H1 (cell line): Measurements from ENCODE around the gene ATAD3B. TPM values are rescaled to one million over a fixed set of nuclear protein-coding genes. Genes with fewer than 3 reads are reported as not detected.

ENCODE experiments used
- CTCF ChIA-PET: fragments of 300-600 bp; sonication (Branson Sonifier 250); formaldehyde crosslinking; loops from one replicate; lab custom pipeline; 2021; ENCODE audit not compliant: partially characterized antibody; lab: Charles Lee
- POLR2A ChIA-PET: fragments of 300-600 bp; sonication (Branson Sonifier 250); formaldehyde crosslinking; loops from one replicate; lab custom pipeline; 2021; ENCODE audit warnings: inconsistent platforms; ENCODE audit not compliant: partially characterized antibody; lab: Charles Lee
- DNase-seq, 2 experiments: peaks; one replicate each; pipeline versions ENCODE4 v3.0.0 to v3.0.0-alpha.2; 2010 to 2022; ENCODE audit warnings: low spot score in 2 of 2, low read depth in 1 of 2, mixed read lengths in 1 of 2
- FAIRE-seq: peaks from 2 replicates; lab custom pipeline; 2011; peaks lifted over from hg19 to GRCh38; lab: Jason Lieb, UNC
- H2AFZ ChIP-seq: 2 replicates; pipeline ENCODE4 v1.8.1; 2012; ENCODE audit warnings: low read length, inconsistent platforms
- H2AK5ac ChIP-seq: 2 replicates; pipeline ENCODE4 v1.6.1; 2013; ENCODE audit warnings: low read depth, low read length
- H2BK120ac ChIP-seq: replicated peaks from 2 replicates; pipeline ENCODE3; 2013; ENCODE audit warnings: low read depth, low read length, inconsistent platforms
- H2BK12ac ChIP-seq: 2 replicates; pipeline ENCODE4 v1.6.1; 2013; ENCODE audit warnings: low read depth, low read length
- H2BK15ac ChIP-seq: 2 replicates; pipeline ENCODE4 v1.6.1; 2013; ENCODE audit warnings: low read length
- H2BK20ac ChIP-seq: 2 replicates; pipeline ENCODE4 v1.6.1; 2013; ENCODE audit warnings: low read length
- H2BK5ac ChIP-seq: 2 replicates; pipeline ENCODE4 v1.6.1; 2013; ENCODE audit warnings: low read depth, low read length
- H3K14ac ChIP-seq: 2 replicates; pipeline ENCODE4 v1.6.1; 2013; ENCODE audit warnings: inconsistent platforms; ENCODE audit not compliant: insufficient read length
- H3K18ac ChIP-seq: 2 replicates; pipeline ENCODE4 v1.6.1; 2013; ENCODE audit warnings: low read length; ENCODE audit errors: extremely low read depth
- H3K23ac ChIP-seq: 2 replicates; pipeline ENCODE4 v1.6.1; 2013; ENCODE audit warnings: inconsistent platforms; ENCODE audit not compliant: insufficient read length
- H3K23me2 ChIP-seq: 2 replicates; pipeline ENCODE4 v1.6.1; 2013; ENCODE audit warnings: low read depth, low read length
- H3K27ac ChIP-seq: 2 replicates; pipeline ENCODE4 v1.6.1; 2011; ENCODE audit warnings: low read depth, low read length, inconsistent platforms
- H3K27me3 ChIP-seq, 4 experiments: replicated peaks in 1 of 4; 1 replicate in 1 of 4; 2 replicates in 3 of 4; pipeline versions ENCODE4 v1.6.1 to v1.8.1; 2011 to 2013; ENCODE audit warnings: low read length in 3 of 4, mild to moderate bottlenecking in 3 of 4, inconsistent platforms in 2 of 4, mixed read lengths in 2 of 4, moderate library complexity in 1 of 4; ENCODE audit not compliant: control insufficient read depth in 3 of 4, insufficient read depth in 3 of 4; ENCODE audit errors: extremely low read depth in 1 of 4
- H3K36me3 ChIP-seq, 4 experiments: 2 replicates each; pipeline versions ENCODE4 v1.6.1 to v1.8.1; 2011 to 2013; ENCODE audit warnings: mild to moderate bottlenecking in 4 of 4, low read length in 3 of 4, moderate library complexity in 2 of 4, control low read depth in 1 of 4, inconsistent platforms in 1 of 4; ENCODE audit not compliant: insufficient read depth in 4 of 4, control insufficient read depth in 2 of 4
- H3K4ac ChIP-seq: replicated peaks from 2 replicates; pipeline ENCODE3; 2013; ENCODE audit warnings: low read length, low read depth, mixed read lengths, inconsistent platforms; ENCODE audit not compliant: insufficient read length
- H3K4me1 ChIP-seq, 4 experiments: replicated peaks in 1 of 4; 1 replicate in 1 of 4; 2 replicates in 3 of 4; pipeline versions ENCODE4 v1.6.1 to v1.8.1; 2011 to 2013; ENCODE audit warnings: low read length in 3 of 4, inconsistent platforms in 2 of 4, mixed read lengths in 1 of 4; ENCODE audit not compliant: insufficient read depth in 4 of 4, control insufficient read depth in 3 of 4
- H3K4me2 ChIP-seq, 2 experiments: 2 replicates each; pipeline versions ENCODE4 v1.6.1 to v1.8.1; 2011 to 2013; ENCODE audit warnings: low read depth in 2 of 2, low read length in 2 of 2, control low read depth in 1 of 2, inconsistent platforms in 1 of 2, mild to moderate bottlenecking in 1 of 2; ENCODE audit not compliant: insufficient read depth in 1 of 2
- H3K4me3 ChIP-seq, 4 experiments: fragments of 200-600, 300-600 bp in 1 of 4; sonication (generic), shearing (Covaris generic), sonication (Bioruptor Twin) in 1 of 4; 2 replicates each; pipeline versions ENCODE4 v1.5.1 to v1.8.1; 2011 to 2016; ENCODE audit warnings: low read length in 4 of 4, low read depth in 3 of 4, control low read depth in 2 of 4, inconsistent platforms in 2 of 4, mild to moderate bottlenecking in 2 of 4, mixed read lengths in 1 of 4, moderate library complexity in 1 of 4; ENCODE audit not compliant: insufficient read depth in 2 of 4; ENCODE audit errors: extremely low read depth in 1 of 4
- H3K56ac ChIP-seq: replicated peaks from 2 replicates; pipeline ENCODE3; 2013; ENCODE audit warnings: low read depth, mild to moderate bottlenecking, mixed read lengths, low read length, inconsistent platforms; ENCODE audit not compliant: insufficient read length
- H3K79me1 ChIP-seq: 2 replicates; pipeline ENCODE4 v1.6.1; 2013; ENCODE audit warnings: low read depth, low read length, control low read depth
- H3K79me2 ChIP-seq, 2 experiments: 2 replicates each; pipeline versions ENCODE4 v1.6.1 to v1.8.1; 2012 to 2013; ENCODE audit warnings: low read length in 2 of 2, mild to moderate bottlenecking in 2 of 2, inconsistent platforms in 1 of 2; ENCODE audit not compliant: insufficient read depth in 2 of 2, control insufficient read depth in 1 of 2
- H3K9ac ChIP-seq, 4 experiments: replicated peaks in 1 of 4; 1 replicate in 1 of 4; 2 replicates in 3 of 4; pipeline versions ENCODE4 v1.6.1 to v1.8.1; 2011 to 2013; ENCODE audit warnings: low read depth in 3 of 4, low read length in 3 of 4, control low read depth in 2 of 4, mild to moderate bottlenecking in 2 of 4, moderate library complexity in 2 of 4, inconsistent platforms in 1 of 4; ENCODE audit errors: extremely low read depth in 1 of 4
- H3K9me3 ChIP-seq, 2 experiments: 2 replicates each; pipeline versions ENCODE4 v1.6.1 to v1.8.1; 2012 to 2013; ENCODE audit warnings: mild to moderate bottlenecking in 2 of 2, moderate library complexity in 2 of 2, control low read depth in 1 of 2, inconsistent platforms in 1 of 2, low read depth in 1 of 2, low read length in 1 of 2, mixed read lengths in 1 of 2; ENCODE audit not compliant: insufficient read depth in 2 of 2
- H4K20me1 ChIP-seq, 2 experiments: replicated peaks in 1 of 2; 2 replicates each; pipeline versions ENCODE3 to v1.8.1; 2011 to 2013; ENCODE audit warnings: inconsistent platforms in 2 of 2, low read length in 2 of 2, mild to moderate bottlenecking in 1 of 2; ENCODE audit not compliant: insufficient read depth in 2 of 2, control insufficient read depth in 1 of 2
- H4K5ac ChIP-seq: 2 replicates; pipeline ENCODE4 v1.6.1; 2013; ENCODE audit warnings: low read length, low read depth, mixed read lengths, inconsistent platforms; ENCODE audit not compliant: insufficient read length
- H4K8ac ChIP-seq: 2 replicates; pipeline ENCODE4 v1.8.0; 2013; ENCODE audit warnings: mild to moderate bottlenecking, moderate library complexity, low read length, inconsistent platforms; ENCODE audit not compliant: insufficient read depth; ENCODE audit errors: extremely low read depth
- H4K91ac ChIP-seq: replicated peaks from 2 replicates; pipeline ENCODE3; 2013; ENCODE audit warnings: low read length, mixed read lengths, inconsistent platforms; ENCODE audit not compliant: insufficient read length
- BACH1 ChIP-seq: IDR thresholded peaks from 2 replicates; pipeline ENCODE4 v1.6.1; 2012; ENCODE audit warnings: low read length, improper control_type of control experiment
- BCL11A ChIP-seq, 2 experiments: IDR thresholded peaks; one replicate each; pipeline ENCODE4 v1.6.1; 2011; ENCODE audit warnings: low read depth in 2 of 2, low read length in 2 of 2, mild to moderate bottlenecking in 2 of 2
- BRCA1 ChIP-seq: IDR thresholded peaks from 2 replicates; pipeline ENCODE4 v1.6.1; 2012; ENCODE audit warnings: low read depth, low read length, improper control_type of control experiment
- KDM4A ChIP-seq: IDR thresholded peaks from one replicate; pipeline ENCODE4 v1.7.1; 2012; ENCODE audit warnings: low read depth, mild to moderate bottlenecking, moderate library complexity, low read length, inconsistent platforms; ENCODE audit not compliant: severe bottlenecking
- MAFK ChIP-seq: IDR thresholded peaks from 2 replicates; pipeline ENCODE4 v1.6.1; 2012; ENCODE audit warnings: low read depth, mild to moderate bottlenecking, improper control_type of control experiment, low read length
- NANOG ChIP-seq: IDR thresholded peaks from 2 replicates; pipeline ENCODE4 v1.6.1; 2011; ENCODE audit warnings: low read length, low read depth, mild to moderate bottlenecking, inconsistent platforms; ENCODE audit not compliant: insufficient read depth, poor library complexity, severe bottlenecking
- POLR2AphosphoS5 ChIP-seq: IDR thresholded peaks from 2 replicates; pipeline ENCODE4 v1.6.1; 2011; ENCODE audit warnings: low read depth, low read length
- POU5F1 ChIP-seq: IDR thresholded peaks from 2 replicates; pipeline ENCODE4 v1.6.1; 2011; ENCODE audit warnings: low read depth, mild to moderate bottlenecking, low read length, moderate library complexity
- RBBP5 ChIP-seq: IDR thresholded peaks from 2 replicates; pipeline ENCODE4 v1.7.1; 2012; ENCODE audit warnings: low read depth, mild to moderate bottlenecking, inconsistent platforms, low read length, moderate library complexity, borderline replicate concordance
- TBP ChIP-seq: IDR thresholded peaks from 2 replicates; pipeline ENCODE4 v1.6.1; 2011; ENCODE audit warnings: low read depth, low read length, improper control_type of control experiment
- WGBS, 2 experiments: shearing (Covaris generic) in 1 of 2; methylation state at CpG; one replicate each; pipeline versions ENCODE4 v1.1.6 to v1.1.7; 2013 to 2015; ENCODE audit warnings: low lambda C conversion rate in 2 of 2, mixed read lengths in 2 of 2, inconsistent platforms in 1 of 2, low coverage in 1 of 2, missing lambda C conversion rate in 1 of 2; ENCODE audit not compliant: insufficient replicate concordance in 2 of 2, insufficient coverage in 1 of 2, insufficient read length in 1 of 2; ENCODE audit errors: extremely low coverage in 1 of 2, missing lambda C conversion rate in 1 of 2; 5-methylcytosine and 5-hydroxymethylcytosine counted together
- polyA plus RNA-seq, 7 experiments: library from polyadenylated mRNA; depleted of rRNA in 3 of 7; stranded (reverse) in 5 of 7; unstranded in 2 of 7; fragments of >200 nt in 5 of 7; fragments of 200-250 nt in 2 of 7; gene quantifications; 1 replicate in 5 of 7; 2 replicates in 1 of 7; 4 replicates in 1 of 7; pipeline versions ENCODE4 v1.2.1 to v1.2.3, GENCODE V29; 2011 to 2013; ENCODE audit warnings: missing spikeins in 2 of 7, mixed read lengths in 2 of 7
- total RNA-seq: library from RNA; stranded (reverse); fragmentation: NEBNext Ultra II Directional; extraction: Animal tissue kit (Norgen Biotek cat#: 25700); gene quantifications from 2 replicates; pipeline ENCODE4 v1.2.1, GENCODE V29; 2021

Gene ATAD3B
- total and polyA plus RNA-seq, 2 of the 8 experiments (the other 6 are each of a cell fraction or from before 2014, with no cell fraction given): 31.3 to 63.0 TPM

- no peak for FAIRE-seq
- H2BK15ac ChIP-seq: no peak overlapping the region
- H3K4me1 ChIP-seq: no peaks in the 10 kb centered on the region
- no peak for DNase-seq
- H2AFZ ChIP-seq: no peak overlapping the region
- no peak overlapping the region for H3K14ac ChIP-seq
- no peak overlapping the region for H4K91ac ChIP-seq
- H3K4ac ChIP-seq: no peak overlapping the region
- H2BK5ac ChIP-seq: no peak overlapping the region
- H3K27me3 ChIP-seq: no peaks in the 10 kb centered on the region
- peak overlapping the region; percentile 18; the same call in 1 of the 2 replicates for H4K8ac ChIP-seq
- no peak overlapping the region for H3K4me3 ChIP-seq
- H3K79me2 ChIP-seq: no peaks in the 10 kb centered on the region
- H3K56ac ChIP-seq: no peak overlapping the region
- no peak overlapping the region for H2BK20ac ChIP-seq
- 95% methylated on average over 26 of the region's 26 CpGs; no CpG with 5 or more reads in 1 of the 2 experiments for WGBS, 2 experiments
- no peaks in the 10 kb centered on the region for H3K9me3 ChIP-seq
- H3K18ac ChIP-seq: no peak overlapping the region
- H3K79me1 ChIP-seq: no peaks in the 10 kb centered on the region
- no peak overlapping the region for H2AK5ac ChIP-seq
- H2BK12ac ChIP-seq: no peak overlapping the region
- H3K27ac ChIP-seq: no peak overlapping the region
- no peak overlapping the region for H3K4me2 ChIP-seq
- CTCF ChIA-PET: interaction anchor here (0.5 to 2.4 kb wide), 5 partner anchors 9 to 221 kb away, joined by 3 to 12 read pairs (median 5); no protein-coding TSS in a partner anchor
- no peak overlapping the region for H2BK120ac ChIP-seq
- no peaks in the 10 kb centered on the region for H4K20me1 ChIP-seq
- no peaks in the 10 kb centered on the region for H3K23me2 ChIP-seq
- POLR2A ChIA-PET: interaction anchor here (0.6 to 2.1 kb wide), 5 partner anchors 9 to 79 kb away, joined by 3 to 5 read pairs (median 3); no protein-coding TSS in a partner anchor
- H3K23ac ChIP-seq: no peak overlapping the region
- no peak overlapping the region for H4K5ac ChIP-seq
- no peak for TF ChIP-seq KDM4A
- no peak for TF ChIP-seq TBP
- TF ChIP-seq RBBP5: no peak
- no peak for TF ChIP-seq POLR2AphosphoS5
- TF ChIP-seq BRCA1: no peak
- no peak for TF ChIP-seq BACH1
- TF ChIP-seq POU5F1: no peak
- TF ChIP-seq BCL11A (IDR thresholded peaks at IDR 0.05; ENCODE audit: low read depth in 2 of 2, low read length in 2 of 2): no peak
- no peak for TF ChIP-seq MAFK
- no peak for TF ChIP-seq NANOG
- H3K9ac ChIP-seq: no peak overlapping the region
- no peaks in the 10 kb centered on the region for H3K36me3 ChIP-seq
These were observed 19.7 kb upstream of the ATAD3B start for GRCh38 chr1:1451696-1452364.
